ENCODE results near the gene DUSP23. TPM values are rescaled to one million over a fixed set of nuclear protein-coding genes. Genes with fewer than 3 reads are reported as not detected.

Gene DUSP23
- total RNA-seq, 1 experiment from 2014 or later: 35.2 TPM

- Mint-ChIP-seq H3K27me3 (ENCODE audit: low read depth) (peaks cover 18% of the 10 kb centered on the region), H3K4me3 (no peak overlapping the region), H3K27ac (no peak overlapping the region), H3K9me3 (no peaks in the 10 kb centered on the region), H3K4me1 (peaks cover 5% of the 10 kb centered on the region), H3K36me3 (no peaks in the 10 kb centered on the region)
- ChIA-PET POLR2A (no interaction called here), CTCF (interaction anchor here (0.8 to 6.0 kb wide), 8 partner anchors 21 to 176 kb away, joined by 3 to 41 read pairs (median 8); partner anchors contain the start of gene DUSP23)
- no peak for ATAC-seq
- DNase-seq (ENCODE audit: low spot score): no peak
- no peak for TF ChIP-seq E2F1 (CRISPR knock-in tag; IDR thresholded peaks at IDR 0.05)
- TF ChIP-seq PRRX2 (CRISPR knock-in tag; IDR thresholded peaks at IDR 0.05): no peak
- no peak for TF ChIP-seq TEAD4 (CRISPR knock-in tag; IDR thresholded peaks at IDR 0.05)
- TF ChIP-seq E2F4 (CRISPR knock-in tag; IDR thresholded peaks at IDR 0.05; ENCODE audit: borderline replicate concordance, low read depth): no peak
- TF ChIP-seq CTCF (IDR thresholded peaks at IDR 0.05): no peak
- no peak for TF ChIP-seq ZNF219 (CRISPR knock-in tag; IDR thresholded peaks at IDR 0.05; ENCODE audit: borderline replicate concordance)
- TF ChIP-seq CREM (CRISPR knock-in tag; IDR thresholded peaks at IDR 0.05): no peak
- TF ChIP-seq KAT7 (CRISPR knock-in tag; IDR thresholded peaks at IDR 0.05; ENCODE audit: borderline replicate concordance): no peak
- TF ChIP-seq MLX (CRISPR knock-in tag; IDR thresholded peaks at IDR 0.05): no peak
- no peak for TF ChIP-seq NFATC4 (CRISPR knock-in tag; IDR thresholded peaks at IDR 0.05)
- no peak for TF ChIP-seq E2F5 (CRISPR knock-in tag; IDR thresholded peaks at IDR 0.05)
- TF ChIP-seq HMGXB4 (CRISPR knock-in tag; IDR thresholded peaks at IDR 0.05): no peak
- TF ChIP-seq ZNF138 (CRISPR knock-in tag; conservative IDR thresholded peaks at IDR 0.05): no peak
- no peak for TF ChIP-seq ETV6 (CRISPR knock-in tag; IDR thresholded peaks at IDR 0.05)
- TF ChIP-seq PREB (CRISPR knock-in tag; IDR thresholded peaks at IDR 0.05; ENCODE audit: borderline replicate concordance): no peak
- TF ChIP-seq FOXP4 (CRISPR knock-in tag; IDR thresholded peaks at IDR 0.05): no peak
Observed at GRCh38 chr1:159830722-159831121, 50.0 kb downstream of the DUSP23 start.

All from WTC11 (cell line).